GM19239 (cell line): ENCODE data around the gene PARP4.
"Not testable (repeated sequence)": the region's sequence is repeated elsewhere in the genome, so short reads cannot be mapped to it uniquely, and the experiment has no call there.

ENCODE experiments used
- DNase-seq: peaks from one replicate; pipeline ENCODE4 v3.0.0; 2011; ENCODE audit warnings: low spot score; ENCODE audit not compliant: insufficient read length
- FAIRE-seq: peaks from 2 replicates; lab custom pipeline; 2011; peaks lifted over from hg19 to GRCh38; lab: Jason Lieb, UNC

Gene PARP4

DNA sequence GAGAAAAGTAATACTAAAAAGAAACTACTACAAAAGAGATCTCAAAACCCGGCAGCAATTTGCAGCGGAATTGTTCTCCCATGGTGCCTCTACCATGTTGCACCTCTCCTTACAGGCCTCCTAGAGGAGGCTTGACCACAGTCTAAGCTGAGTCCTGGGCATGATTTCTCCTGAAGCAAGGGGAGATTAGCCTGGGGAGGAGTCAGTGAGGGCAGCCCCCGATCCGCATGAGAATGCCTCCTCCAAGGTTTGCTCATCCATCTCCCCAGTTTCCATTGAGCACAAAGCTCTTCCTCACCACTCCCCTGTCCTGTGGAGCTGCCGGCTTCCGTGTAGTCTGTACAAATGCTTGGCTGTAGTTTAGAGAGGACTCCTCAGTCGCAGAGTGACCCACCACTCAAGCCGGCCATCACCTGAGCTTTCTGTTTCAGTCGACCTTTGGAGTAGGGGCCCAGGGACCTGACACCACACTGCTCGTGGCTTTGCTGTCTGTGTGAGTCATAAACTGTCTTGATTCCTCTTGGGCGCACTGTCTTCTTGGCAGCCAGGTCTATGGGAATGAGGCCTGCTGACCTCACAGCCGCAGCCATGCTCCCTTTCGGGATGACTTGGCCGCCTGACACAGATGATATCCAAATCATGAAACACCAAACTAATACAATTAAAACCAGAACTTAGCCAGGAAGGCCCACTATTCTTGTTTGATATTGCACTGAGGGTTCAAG lies 130.9 kb downstream of the PARP4 start:
- DNase-seq: no peak
- FAIRE-seq: no peak

- DNase-seq, FAIRE-seq: not testable (repeated sequence)
These were observed 131.7 kb downstream of the PARP4 start for GRCh38 chr13:24380881-24381280.

DNA sequence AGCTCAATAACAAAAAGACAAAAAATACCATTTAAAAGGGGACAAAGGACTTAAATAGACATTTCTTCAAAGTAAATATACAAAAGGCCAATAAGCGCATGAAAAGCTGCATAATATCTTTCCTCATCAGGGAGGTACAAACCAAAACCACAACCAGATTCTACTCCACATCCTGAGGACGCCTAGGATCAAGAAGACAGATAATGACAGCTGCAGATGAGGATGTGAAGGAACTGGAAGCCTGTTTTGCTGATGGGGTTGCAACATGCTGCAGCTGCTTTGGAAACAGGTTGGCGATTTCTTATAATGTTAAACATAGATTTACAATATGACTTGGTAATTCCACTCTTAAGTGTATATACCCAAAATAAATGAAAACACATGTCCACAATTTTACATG lies 132.4 kb downstream of the PARP4 start:
- not testable (repeated sequence) for FAIRE-seq, DNase-seq

DNA sequence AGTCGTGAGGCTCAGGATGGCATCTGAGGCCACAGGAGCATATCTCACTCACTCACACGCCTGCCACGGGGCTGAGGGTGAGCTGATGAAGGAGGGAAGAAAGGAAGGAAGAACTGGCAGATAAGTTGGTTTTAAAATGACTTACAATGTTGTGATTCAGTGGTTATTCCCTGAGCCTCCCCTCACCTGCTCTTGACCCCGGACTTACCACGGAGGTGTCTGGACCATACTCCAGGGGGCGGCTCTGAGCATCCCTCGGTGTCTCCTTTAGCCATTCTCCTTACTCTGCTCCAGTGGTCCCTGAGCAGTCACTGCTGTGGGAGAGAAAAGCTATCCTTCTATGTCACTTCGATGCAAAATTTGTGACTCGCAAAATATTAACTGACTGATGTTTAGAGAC lies 141.3 kb downstream of the PARP4 start:
- not testable (repeated sequence) for FAIRE-seq, DNase-seq
